ENCODE measurements around the gene PDIA5. TPM values are rescaled to one million over a fixed set of nuclear protein-coding genes. Genes with fewer than 3 reads are reported as not detected.

Gene PDIA5
- total RNA-seq, 1 donor from 2014 or later, result 28.5 TPM

DNA sequence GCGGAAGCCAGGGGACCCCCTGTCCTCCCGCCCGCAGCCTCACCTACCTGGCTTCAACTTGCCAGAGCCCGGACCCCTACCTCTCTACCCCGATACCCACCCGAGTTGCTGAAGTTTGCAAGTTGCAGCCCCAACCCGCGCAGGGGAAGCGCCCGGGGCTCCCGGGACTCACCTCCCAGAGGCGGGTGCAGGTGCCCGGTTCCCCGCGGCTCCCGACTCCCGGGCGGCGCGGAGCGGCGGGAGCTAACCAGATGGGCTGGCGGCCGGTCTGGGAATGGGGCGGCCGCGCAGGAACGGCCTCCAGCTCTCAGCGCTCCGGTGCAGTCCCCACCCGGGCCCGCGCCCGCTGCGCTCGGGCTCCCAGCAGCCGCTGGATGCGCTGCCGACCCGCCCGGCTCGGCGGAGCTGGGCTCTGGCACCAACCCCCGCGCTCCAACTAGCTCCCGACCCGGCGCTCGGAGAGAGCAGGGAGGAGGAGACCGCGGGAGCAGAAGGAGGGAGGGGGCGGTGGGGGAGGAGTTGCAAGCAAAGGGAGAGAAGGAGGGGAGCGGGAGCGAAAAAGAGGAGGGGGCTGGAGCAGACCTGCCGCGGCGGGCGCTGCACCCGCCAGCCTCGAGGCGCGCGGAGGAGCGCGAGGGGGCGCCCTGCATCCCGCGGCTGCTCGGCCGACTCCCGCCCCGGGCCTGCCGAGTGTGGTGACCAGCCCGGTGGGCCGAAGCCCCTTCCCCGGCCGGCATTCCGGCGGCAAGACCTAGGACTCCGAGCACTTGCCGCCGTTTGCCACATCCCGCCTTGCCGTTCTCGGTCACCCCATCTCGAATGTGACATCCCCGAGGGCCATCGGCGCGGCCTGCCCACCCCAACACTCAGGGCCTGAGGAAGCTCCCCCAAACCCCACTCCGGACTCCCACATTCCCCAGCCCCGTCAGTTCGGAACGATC is 39.3 kb upstream of the PDIA5 start, which contains the start of gene SEMA5B:
TSS of gene SEMA5B (minus strand) at position 472 of the 941 bp plus-strand sequence. CDS start 66,500 bp downstream, outside the sequence.
- Mint-ChIP-seq H3K9me3 (no peaks in the 10 kb centered on the region), H3K4me3 (peak within 1 kb of the TSS; percentile 89), H3K36me3 (no peaks in the 10 kb centered on the region), H3K27ac (peak within 1 kb of the TSS; percentile 24), H3K4me1 (ENCODE audit: unreplicated experiment) (peaks cover 15% of the 10 kb centered on the region), H3K27me3 (peaks cover 64% of the 10 kb centered on the region)
- TF ChIP-seq, protein P1, sequence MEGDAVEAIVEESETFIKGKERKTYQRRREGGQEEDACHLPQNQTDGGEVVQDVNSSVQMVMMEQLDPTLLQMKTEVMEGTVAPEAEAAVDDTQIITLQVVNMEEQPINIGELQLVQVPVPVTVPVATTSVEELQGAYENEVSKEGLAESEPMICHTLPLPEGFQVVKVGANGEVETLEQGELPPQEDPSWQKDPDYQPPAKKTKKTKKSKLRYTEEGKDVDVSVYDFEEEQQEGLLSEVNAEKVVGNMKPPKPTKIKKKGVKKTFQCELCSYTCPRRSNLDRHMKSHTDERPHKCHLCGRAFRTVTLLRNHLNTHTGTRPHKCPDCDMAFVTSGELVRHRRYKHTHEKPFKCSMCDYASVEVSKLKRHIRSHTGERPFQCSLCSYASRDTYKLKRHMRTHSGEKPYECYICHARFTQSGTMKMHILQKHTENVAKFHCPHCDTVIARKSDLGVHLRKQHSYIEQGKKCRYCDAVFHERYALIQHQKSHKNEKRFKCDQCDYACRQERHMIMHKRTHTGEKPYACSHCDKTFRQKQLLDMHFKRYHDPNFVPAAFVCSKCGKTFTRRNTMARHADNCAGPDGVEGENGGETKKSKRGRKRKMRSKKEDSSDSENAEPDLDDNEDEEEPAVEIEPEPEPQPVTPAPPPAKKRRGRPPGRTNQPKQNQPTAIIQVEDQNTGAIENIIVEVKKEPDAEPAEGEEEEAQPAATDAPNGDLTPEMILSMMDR (conservative IDR thresholded peaks at IDR 0.05), result peak; percentile 64
- DNase-seq (ENCODE audit: extremely low spot score, unreplicated experiment), result peak; percentile 80

- Mint-ChIP-seq H3K4me3 (peak overlapping the region; percentile 86), H3K27me3 (peaks cover 60% of the 10 kb centered on the region), H3K9me3 (no peaks in the 10 kb centered on the region), H3K27ac (peak overlapping the region; percentile 24), H3K36me3 (no peaks in the 10 kb centered on the region), H3K4me1 (ENCODE audit: unreplicated experiment) (peaks cover 15% of the 10 kb centered on the region)
- no peak for DNase-seq (ENCODE audit: extremely low spot score, unreplicated experiment)
- TF ChIP-seq, protein P1 (conservative IDR thresholded peaks at IDR 0.05), result peak; percentile 76
Observed at GRCh38 chr3:123028233-123028828, 38.5 kb upstream of the PDIA5 start.

DNA sequence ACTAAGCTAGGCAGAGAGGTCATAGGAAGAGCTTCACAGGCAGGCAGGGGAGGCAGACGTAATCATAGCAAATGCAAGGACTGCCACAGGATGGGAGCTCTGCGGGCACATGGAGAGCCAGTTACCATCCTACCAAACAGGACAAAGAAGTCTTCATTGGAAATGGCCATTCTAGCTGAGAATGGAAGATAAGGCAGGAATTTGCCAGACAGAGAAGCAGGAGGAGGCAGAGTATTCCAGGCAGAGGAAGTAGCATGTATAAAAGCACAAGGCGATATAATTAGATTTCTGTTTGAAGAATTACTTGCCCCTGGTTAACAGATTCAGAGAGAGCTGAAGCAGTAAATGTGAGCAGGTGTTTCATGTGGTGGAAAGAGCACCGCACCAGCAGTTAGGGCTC is 35.8 kb upstream of the PDIA5 start:
- no peak overlapping the region for H3K4me3 Mint-ChIP-seq
- H3K4me1 Mint-ChIP-seq (ENCODE audit: unreplicated experiment), result peaks cover 11% of the 10 kb centered on the region
- H3K27ac Mint-ChIP-seq, result no peak overlapping the region
- H3K9me3 Mint-ChIP-seq, result no peaks in the 10 kb centered on the region
- peaks cover 39% of the 10 kb centered on the region for H3K27me3 Mint-ChIP-seq
- no peaks in the 10 kb centered on the region for H3K36me3 Mint-ChIP-seq
- DNase-seq (ENCODE audit: extremely low spot score, unreplicated experiment), result no peak
- TF ChIP-seq, protein P1 (conservative IDR thresholded peaks at IDR 0.05), result no peak

GRCh38 chr3:123032057-123032456 is 34.8 kb upstream of the PDIA5 start:
- Mint-ChIP-seq H3K4me1 (ENCODE audit: unreplicated experiment) (peaks cover 11% of the 10 kb centered on the region), H3K27me3 (peaks cover 30% of the 10 kb centered on the region), H3K9me3 (no peaks in the 10 kb centered on the region), H3K4me3 (no peak overlapping the region), H3K36me3 (no peaks in the 10 kb centered on the region), H3K27ac (no peak overlapping the region)
- no peak for DNase-seq (ENCODE audit: extremely low spot score, unreplicated experiment)
- TF ChIP-seq, protein P1 (conservative IDR thresholded peaks at IDR 0.05), result no peak

DNA sequence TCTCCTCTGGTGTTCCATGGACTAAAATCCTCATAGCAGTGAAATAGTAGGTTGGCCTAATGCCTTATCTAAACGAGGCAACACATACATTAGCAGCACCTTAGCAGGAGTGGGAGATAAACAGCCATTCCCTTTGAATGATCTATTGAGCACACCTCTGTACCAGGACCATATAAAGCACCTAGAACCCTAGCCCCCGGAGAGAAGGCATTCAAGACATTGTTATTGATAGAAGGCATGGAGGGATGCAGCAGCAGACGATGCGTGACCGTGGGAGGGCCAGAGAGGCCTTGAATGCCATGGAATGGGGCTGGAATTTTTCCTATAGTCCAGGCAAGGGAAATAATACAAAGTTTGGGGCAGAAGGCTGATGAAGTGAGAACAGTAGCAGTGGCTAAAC is 32.7 kb upstream of the PDIA5 start:
- no peak overlapping the region for H3K27ac Mint-ChIP-seq
- H3K9me3 Mint-ChIP-seq, result no peaks in the 10 kb centered on the region
- TF ChIP-seq, protein P1 (conservative IDR thresholded peaks at IDR 0.05), result no peak
- peaks cover 1% of the 10 kb centered on the region for H3K4me1 Mint-ChIP-seq (ENCODE audit: unreplicated experiment)
- no peak for DNase-seq (ENCODE audit: extremely low spot score, unreplicated experiment)
- H3K4me3 Mint-ChIP-seq, result no peak overlapping the region
- H3K27me3 Mint-ChIP-seq, result peaks cover 26% of the 10 kb centered on the region
- H3K36me3 Mint-ChIP-seq, result no peaks in the 10 kb centered on the region

Measured in type B pancreatic cell (in vitro differentiated cells).